Left ventricle myocardium superior (tissue), 1 donor: ENCODE results near the gene ADAMTS17. TPM values are rescaled to one million over a fixed set of nuclear protein-coding genes. Genes with fewer than 3 reads are reported as not detected.

ENCODE experiments used
- ATAC-seq: fragments of 200-7000 bp; cut with Tn5 transposase; one replicate; pipeline ENCODE4 v1.9.1; 2020; ENCODE audit warnings: mild to moderate bottlenecking, moderate library complexity
- DNase-seq: peaks from one replicate; pipeline ENCODE4 v3.0.0-alpha.2; 2020
- intact Hi-C: fragments of 100-400 bp; cut with micrococcal nuclease; formaldehyde crosslinking; loops from one replicate; pipeline ENCODE4 v1.11.0; 2022
- total RNA-seq: library from RNA; stranded (reverse); fragmentation: NEBNext Ultra II Directional; extraction: Animal tissue kit (Norgen Biotek cat#: 25700); gene quantifications from one replicate; pipeline ENCODE4 v1.2.1, GENCODE V29; 2021
- donor health status: DM: no; HTN: yes; CAD: no; lungs with severe emphysema.

ADAMTS17 gene
- total RNA-seq, 1 donor from 2014 or later: 2.9 TPM

DNA sequence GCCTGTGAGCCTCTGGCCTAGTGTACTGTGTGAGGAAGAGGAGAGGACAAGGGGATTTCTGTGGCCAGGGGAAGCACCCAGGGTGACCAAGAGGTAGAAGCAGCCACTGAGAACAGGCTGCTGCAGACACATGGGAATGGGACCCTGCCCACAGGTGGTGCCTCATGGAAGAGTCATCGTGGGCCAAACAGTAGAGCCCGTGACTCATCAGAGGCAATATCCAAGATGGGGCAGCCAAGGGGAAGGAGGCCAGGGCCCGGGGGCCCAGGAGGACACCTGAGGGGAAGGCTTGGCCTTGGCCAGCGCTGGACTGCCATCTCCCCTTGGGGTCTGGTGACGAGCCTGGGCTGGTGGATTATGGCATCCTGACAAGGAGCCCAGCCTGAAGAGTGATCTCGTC, 333.5 kb downstream of the ADAMTS17 start:
- intact Hi-C loops: no loop called here
- DNase-seq (no peak), ATAC-seq (no peak)

DNA sequence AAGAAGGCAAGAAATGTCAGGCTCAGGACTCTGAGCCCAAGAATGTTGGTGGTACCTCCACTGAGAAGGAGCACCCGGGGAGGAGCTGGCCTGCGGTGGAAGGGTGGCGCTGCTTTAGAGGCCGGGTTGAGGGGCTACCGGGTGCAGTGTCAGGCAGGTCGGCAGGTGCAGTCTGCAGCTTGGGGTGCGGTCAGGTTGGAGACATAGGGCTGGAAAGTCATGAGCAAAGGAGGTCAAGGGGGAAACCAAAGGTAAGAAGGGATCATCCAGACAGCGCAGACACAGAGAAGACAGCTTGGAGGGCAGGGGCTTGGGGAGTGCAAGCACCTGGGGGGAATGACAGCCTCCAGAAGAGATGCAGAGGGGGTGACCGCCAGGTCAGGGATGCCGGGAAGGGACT, 334.2 kb downstream of the ADAMTS17 start:
- intact Hi-C loops: no loop called here
- no peak for ATAC-seq
- no peak for DNase-seq

DNA sequence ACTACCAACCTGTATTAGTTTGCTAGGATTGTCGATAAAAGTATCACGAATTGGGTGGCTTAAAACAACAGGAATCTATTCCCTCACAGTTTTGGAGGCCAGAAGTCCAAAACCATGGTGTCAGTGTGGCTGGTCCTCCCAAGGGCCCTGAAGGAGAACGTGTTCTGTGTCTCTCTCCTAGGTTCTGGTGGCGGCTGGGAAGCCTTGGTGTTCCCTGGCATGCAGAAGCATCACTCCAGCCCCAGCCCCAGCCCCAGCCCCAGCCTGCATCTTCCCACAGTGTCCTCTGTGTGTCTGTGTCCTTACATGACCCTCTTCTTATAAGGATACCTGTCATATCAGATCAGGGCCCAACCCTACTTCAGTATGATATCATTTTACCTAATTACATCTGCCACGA, 336.1 kb downstream of the ADAMTS17 start:
- ATAC-seq (no peak), DNase-seq (no peak)
- intact Hi-C loops: no loop called here

DNA sequence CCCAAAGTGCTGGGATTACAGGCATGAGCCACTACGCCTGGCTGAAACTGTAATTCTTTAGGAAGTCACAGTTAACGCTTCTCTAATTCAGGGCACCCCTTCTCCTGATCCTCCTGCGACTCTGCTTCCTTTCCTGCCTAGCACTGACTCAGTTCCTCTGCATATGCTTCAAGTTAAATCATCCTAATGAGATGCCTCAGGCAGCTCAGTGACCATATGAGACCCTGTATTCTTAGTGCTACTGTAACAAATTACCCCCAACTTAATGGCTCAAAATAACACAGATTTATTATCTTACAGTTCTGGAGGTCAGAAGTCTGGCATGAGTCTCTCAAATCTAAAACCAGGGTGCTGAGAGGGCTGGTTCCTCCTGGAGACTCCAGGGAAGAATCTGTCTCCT, 336.8 kb downstream of the ADAMTS17 start:
- DNase-seq (no peak), ATAC-seq (no peak)
- intact Hi-C loops: no loop called here

DNA sequence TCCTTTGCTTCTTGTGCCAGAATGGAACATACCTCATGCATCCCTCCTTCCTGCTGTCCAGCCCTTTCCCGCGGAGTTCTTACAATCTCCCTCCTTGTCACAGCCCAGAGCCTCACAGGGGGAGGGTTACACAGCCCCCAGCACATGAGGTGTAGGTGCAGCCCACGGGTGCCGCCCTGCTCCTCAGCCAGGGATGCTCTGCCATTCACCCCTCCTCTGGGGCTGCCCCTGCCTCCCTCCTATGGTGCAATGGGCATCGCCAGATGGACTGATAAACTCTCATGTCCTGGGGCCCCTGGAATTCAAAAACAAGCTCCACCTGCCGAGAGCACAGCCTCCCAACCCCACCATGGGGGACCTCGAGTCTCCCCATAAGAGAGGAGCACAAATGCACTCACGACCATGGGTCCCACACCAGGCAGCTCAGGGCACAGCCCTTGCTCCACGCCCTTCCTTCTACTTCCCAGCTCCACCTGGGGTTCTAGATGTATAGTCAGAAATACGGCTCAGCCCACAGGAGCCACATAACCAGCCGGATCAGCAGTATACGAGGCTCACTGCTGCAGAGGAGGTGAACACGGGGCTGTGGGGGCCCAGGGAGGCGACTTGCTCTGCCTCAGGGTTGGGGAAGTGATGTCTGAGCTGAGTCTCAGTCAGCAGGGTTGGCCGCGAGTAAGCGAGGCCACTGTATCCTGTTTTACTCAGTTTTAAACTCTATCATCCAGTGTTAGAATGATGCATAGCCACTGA, 338.8 kb downstream of the ADAMTS17 start:
- ATAC-seq: no peak
- intact Hi-C loops: no loop called here
- DNase-seq: no peak

DNA sequence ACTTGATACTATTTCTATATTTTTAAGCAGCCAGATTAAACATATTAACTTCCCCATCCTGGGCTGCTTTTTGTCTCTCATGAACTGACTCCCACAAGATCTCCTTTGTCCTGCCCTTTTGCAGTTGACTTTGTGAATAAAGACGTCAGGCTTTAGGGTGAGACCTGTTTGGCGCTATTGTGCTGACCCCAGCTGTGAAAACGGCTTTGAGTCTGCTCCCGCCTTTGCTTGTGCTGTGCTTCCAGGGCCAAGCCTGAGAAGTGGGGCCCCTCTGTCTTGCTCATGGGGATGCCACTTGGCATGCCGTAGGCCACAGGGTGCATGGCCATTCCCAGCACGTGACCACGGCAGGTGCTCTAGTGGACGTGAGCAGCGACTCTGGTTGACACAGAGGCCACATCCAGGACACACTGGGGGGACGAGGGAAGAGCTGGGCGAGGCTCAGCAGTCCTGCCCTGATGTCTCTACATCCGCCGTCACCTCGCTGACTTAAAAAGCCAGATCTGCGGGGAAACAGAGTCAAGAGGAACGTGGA, 339.6 kb downstream of the ADAMTS17 start:
- intact Hi-C loops: no loop called here
- DNase-seq: no peak
- no peak for ATAC-seq

DNA sequence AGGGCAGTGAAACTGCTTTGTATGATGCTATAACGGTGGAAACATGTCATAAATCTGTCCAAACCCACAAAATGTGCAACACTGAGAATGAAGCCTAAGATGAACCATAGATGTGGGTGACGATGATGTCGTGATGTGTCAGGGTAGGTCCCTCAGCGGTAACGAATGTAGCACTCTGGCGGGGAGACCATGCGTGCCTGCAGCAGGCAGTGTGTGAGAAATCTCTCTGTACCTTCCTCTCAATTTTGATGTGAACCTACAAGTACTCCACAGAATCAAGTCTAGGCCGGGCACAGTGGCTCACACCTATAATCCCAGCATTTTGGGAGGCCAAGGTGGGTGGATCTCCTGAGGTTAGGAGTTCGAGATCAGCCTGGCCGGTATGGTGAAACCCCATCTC, 340.4 kb downstream of the ADAMTS17 start:
- no peak for ATAC-seq
- intact Hi-C loops: no loop called here
- no peak for DNase-seq

DNA sequence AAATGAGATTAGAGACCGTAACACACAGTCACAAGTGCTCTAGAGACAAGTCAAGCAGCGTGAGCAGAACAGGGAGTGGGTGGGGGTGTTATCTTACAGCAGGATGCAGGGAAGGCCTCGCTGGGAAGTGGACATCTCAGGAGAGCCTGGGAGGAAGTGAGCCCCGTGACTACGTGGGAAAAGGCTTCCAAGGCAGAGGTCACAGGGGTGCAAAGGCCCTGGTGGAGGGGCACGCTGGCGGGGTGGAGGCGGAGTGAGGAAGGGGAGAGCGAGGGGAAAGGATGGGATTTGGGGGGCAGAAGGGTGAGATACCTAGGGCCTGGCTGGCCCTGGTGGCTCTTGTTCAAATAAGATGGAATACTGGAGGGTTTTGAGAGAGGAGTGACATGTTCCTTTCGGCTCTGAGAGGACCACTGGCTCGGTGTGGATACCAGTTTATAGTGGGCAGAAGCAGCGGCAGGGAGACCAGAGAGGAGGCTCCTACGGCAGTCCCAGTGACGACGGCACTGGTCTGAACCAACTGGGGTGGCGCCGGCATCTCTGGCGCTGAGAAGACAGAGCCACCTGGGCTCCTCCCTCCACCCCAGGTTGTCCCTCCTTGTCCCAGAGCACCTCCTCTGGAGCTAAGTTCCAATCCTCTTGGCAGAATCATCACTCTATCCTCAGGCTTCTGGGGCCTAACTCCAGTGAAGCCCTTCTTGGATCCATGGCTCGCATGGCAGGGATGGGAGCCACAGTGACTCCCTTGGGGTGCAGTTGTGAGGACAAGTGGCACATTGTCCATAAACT, 342.3 kb downstream of the ADAMTS17 start:
- ATAC-seq: no peak
- no peak for DNase-seq

DNA sequence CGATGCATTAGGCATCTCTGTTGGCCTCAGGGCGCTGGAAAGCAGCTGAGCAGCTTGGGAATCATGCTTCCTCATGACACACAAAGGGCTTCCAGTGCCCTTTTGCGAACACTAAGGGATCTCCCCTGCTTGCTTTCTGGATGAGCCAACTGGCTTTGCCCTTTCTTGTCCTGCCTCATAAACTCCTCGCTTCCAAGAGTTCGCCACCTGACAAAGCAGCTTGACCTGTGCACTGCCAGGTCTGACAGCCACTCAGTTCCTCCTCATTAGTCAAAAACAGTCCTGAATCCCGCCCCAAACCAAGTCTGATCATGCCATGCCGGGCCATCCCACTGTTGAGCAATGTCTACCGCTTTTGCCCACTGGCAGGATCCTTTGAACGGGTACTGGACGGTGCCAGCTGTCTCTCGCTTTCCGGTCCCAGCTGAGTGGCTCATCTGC, 343.1 kb downstream of the ADAMTS17 start:
- ATAC-seq (no peak), DNase-seq (no peak)
- intact Hi-C loops: no loop called here

More for the DNA sequence above, 342.3 kb downstream of the ADAMTS17 start:
- intact Hi-C loops: no loop called here

DNA sequence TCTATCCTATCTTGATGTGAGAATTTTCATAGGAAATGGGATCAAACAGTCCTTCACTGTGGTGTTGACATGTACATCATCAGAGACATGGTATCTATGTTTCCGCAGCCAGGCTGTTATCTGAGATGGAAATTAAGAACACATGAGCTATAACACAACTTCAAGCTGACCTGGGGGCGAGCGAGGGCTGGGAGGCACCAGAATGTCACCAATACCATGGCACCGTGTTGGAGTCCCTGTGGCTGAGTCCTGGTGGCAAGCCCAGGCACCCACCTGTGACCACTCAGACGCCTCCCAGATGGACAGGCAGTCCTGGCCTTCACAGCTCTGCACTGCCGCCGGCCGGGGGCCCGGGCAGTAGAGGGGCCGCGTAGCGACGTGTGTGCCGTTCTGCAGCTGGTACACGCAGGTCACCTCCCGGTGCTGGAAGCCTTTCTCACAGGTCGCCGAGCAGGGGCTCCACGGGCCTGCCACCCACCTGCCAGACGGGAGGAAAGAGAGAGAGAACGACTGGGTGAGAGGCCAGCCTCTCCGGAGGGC, 344.6 kb downstream of the ADAMTS17 start:
- ATAC-seq: no peak
- no peak for DNase-seq
- intact Hi-C loops: no loop called here

DNA sequence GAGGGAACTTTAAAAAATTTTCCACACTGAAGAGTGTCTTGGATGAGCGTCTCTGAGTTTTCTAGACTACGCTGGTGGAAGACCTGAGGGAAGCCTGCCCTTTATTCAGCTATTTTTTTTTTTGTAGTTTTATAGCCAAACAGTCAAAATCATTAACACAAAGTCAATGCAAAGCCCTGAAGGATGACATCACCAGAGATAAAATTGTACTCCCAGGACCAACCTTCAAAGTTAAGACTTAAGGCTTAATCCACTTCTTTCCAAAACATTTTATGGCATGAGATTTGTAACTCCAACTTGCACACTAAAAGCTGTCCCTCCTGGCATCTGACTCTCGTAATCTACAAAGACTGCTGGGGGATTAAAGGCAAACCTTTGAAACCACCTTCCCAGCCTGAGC, 345.1 kb downstream of the ADAMTS17 start:
- ATAC-seq: no peak
- no peak for DNase-seq
- intact Hi-C loops: no loop called here

DNA sequence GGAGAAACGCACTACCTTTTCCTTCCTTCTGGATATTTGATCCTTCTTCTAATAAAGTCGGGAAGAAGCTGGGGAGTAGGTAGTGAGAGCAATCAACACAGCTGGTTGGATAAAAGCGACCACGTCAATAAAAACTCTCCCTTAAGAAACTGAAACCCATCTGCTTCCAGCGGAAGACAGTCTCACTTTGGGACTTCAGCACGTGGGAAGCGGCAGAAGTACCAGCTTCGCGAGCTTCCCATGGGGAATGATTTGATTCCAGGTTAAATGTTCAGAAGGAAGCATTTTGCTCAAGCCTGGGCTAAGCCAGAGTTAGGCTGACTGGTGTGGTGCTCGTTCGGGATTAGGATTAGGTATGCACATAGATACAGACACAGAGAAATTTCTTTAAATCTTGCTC, 346.2 kb downstream of the ADAMTS17 start:
- no peak for DNase-seq
- intact Hi-C loops: no loop called here
- no peak for ATAC-seq

DNA sequence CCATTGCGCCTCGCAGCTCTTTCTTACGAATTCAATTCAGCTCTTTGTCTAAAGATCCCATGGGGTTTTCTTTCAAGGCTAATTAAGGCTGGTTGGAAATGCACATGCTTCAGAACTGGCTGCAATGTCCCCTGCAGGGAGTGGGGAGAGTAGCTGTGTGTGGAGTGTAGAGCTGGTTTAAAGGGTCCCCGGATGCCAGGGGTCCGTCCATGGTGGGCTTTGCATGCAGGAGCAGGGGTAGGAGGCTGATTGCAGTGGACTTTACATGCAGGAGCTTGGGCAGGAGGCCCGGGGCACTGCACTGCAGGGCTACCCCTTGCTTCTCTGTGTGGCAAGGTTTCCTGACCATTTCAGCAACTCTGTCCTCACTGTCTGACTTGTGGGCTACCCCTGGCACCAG, 346.9 kb downstream of the ADAMTS17 start:
- intact Hi-C loops: no loop called here
- DNase-seq: no peak
- no peak for ATAC-seq

DNA sequence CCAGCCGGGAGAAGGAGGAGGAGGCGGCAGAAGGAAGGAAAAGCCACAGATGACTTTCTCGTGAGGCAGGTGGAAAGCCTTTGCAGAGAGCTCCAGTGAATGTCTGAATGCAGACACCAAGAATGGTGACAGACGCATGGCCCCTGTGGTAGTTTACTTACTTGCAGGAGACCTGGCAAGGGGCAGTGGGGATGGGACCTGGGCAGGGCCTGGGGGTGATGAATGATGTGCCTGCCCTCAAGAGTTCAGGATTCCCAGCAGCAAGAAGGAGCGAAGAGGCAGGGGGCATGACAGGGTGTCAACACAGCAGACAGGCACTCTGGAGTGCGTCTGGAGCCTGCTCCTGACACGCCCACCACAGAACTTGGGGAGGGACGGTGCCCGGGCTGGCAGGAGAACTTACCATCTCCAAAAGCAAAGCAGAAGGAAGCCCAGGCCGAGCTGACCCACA, 348.1 kb downstream of the ADAMTS17 start:
- intact Hi-C loops: no loop called here
- DNase-seq: no peak
- no peak for ATAC-seq

DNA sequence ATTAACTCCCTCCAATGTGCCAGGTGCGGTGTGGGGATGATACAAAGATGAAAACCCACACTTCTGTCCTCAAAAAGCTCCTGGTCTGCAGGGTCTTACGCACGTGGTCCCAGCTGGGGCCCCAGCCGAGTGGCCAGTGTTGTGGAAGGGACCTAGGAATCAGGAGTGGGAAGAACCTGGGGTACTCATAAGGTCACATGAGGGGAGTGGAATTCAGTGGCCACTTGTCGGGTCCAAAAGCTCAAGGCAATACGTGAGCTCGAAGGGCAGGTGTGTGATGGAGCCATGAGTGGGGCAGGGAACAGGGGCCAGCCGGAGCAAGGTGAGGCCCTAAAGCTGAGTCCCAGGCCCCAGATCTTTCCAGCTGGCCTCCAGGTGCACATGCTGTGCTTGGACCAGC, 348.5 kb downstream of the ADAMTS17 start:
- no peak for ATAC-seq
- intact Hi-C loops: no loop called here
- no peak for DNase-seq

DNA sequence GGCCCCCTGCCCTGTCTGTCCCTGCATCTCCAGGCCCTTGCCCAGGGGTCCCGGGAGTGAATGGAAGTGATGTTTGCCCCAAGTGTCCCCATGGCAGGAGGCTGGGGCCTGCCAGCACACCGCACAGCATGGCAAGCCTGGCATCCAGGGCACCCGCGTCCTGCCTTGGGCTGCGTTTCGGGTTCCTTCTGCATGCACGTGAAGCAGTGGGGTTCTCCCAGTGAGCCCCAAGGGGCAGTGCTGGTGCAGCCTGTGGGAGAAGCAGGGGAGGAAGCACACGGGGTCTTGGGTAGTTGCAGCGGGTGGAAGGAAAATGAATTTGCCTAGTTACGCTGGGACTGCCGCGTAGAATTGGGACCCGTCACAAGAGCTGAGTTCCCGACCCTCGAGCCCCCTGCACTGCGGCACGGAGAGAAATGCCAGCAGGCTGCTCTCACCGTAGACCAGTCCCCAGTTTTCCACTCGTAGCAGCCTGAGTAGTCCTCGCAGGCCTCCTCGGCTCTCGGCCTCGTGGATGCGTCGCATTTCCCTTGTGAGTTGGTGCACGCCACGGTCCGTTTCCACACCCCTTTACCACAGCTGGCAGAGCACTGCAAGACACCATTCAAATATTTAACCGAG, 349.1 kb downstream of the ADAMTS17 start:
- DNase-seq: no peak
- ATAC-seq: no peak
- intact Hi-C loops: no loop called here

DNA sequence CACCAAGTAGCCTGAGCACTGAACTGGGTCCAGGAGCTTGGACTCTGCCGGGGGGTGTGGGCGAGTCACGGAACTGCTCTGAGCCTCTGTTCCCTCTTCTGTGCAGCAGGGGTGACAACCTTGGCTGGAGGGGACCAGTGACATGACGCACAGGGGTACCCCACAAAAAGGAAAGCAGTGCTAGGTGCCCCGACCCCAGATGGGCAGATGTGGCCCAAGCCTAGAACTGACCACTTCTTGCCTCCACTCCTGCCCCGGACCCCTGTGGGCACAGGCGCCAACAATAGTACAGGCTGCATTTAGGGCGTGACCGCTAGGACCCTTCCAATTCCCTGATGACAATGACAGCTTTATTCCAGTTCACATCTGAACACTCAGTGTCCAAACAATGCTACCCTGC, 352.7 kb downstream of the ADAMTS17 start:
- ATAC-seq (no peak), DNase-seq (no peak)
- intact Hi-C loops: no loop called here

DNA sequence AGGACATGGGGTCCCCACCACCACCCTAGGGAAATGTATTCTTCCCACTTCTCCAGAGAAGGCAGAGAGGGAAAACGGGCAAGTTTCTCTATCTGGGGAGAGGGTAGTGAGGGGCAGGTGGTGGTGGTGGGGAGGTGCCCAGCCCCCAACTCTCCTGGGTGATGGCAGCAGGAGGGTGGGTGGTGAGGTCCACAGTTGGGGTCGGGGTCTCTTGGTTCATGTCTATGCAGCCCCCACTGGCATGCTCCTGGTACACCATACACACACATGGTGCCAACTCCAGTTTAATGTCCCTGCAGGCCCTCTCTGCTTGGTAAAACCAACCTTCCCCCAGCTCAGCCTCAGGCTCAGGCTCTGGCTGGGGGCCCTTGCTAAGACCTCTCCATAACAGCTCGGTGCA, 354.1 kb downstream of the ADAMTS17 start:
- ATAC-seq (no peak), DNase-seq (no peak)
- intact Hi-C loops: no loop called here

DNA sequence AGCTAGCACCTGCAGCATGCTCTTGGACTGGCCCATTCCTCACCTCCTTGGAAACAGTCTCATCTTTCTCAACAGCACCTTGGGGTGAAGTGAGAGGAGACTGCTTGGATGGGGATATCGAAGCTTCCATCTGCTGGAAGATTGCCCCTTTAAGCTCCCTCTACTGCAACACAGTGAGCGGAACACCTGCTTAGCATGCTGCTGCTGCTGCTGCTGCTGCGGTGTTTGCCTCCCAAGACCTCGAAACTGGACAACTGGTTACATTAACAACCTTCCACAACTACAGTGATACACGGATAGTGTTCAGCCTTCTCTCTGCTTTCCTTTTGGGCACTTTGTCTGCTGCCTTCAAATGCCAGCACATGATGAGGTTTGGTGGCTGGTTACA, 354.7 kb downstream of the ADAMTS17 start:
- intact Hi-C loops: no loop called here
- ATAC-seq: no peak

More for the DNA sequence above, 354.7 kb downstream of the ADAMTS17 start:
- DNase-seq: no peak
